Hippocampal formation (tissue), 2 donors: ENCODE results near the gene ADAMTS8.

Source experiments
- DNase-seq, 2 donors: peaks; one replicate each; lab custom pipeline; 2025; lab: John Stamatoyannopoulos, UW

The ADAMTS8 gene

GRCh38 chr11:130418756-130419155, 9.7 kb downstream of the ADAMTS8 start:
- DNase-seq: no peak

DNA sequence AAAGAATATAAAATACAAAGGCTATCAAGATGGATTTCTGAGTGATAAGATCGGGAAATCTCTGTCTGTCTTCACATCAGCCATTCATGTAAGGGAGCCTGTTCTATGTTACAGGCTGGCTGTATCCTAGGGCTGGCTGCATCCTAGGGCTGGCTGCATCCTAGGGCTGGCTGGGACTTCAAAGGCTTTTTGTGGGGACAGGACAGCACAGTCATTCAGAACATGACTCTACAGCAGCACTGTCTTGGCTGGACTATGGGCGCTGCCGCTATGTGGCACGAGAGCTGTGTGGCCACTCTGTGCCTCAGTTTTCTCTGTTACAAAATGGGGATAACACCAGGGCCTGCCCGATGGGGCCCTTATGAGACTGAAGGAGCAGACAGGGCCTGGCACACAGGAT, 10.2 kb downstream of the ADAMTS8 start:
- DNase-seq: peak; percentile 63 to 79

DNA sequence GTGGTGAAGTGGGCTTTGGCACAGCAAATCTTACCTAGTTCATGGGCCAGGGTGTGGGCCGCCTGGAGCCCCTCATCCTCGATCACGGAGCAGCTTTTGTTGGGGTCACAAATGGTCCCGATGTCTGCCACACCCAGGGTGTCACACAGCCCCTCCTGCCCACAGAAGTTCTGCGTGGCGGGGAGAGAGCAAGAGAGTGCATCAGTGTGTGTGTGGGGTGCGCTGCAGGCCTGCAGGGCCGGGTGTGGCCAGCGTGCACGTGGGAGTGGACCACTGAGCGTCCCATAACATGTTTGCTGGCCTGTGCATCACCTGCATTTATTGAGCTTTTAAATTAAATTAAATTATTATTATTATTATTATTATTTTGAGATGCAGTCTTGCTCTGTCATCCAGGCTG, 11.5 kb downstream of the ADAMTS8 start:
- no peak for DNase-seq

DNA sequence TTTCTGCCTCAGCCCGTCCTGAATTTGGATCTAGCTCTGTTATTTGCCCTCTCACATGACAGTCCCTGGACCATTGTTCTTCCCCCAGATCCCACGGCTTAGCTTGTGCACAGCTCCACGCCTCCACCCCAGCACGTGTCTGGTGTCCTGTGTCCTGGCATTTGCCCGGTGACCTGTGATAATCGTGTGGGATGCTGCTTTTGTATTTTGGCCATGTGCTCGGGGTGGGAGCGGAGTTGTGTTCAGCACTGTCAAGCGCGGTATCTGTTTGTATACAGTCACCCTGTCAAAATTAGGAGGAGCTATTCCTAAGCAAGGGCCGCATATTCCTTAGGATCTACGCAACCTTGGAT, 11.9 kb downstream of the ADAMTS8 start:
- DNase-seq: no peak

DNA sequence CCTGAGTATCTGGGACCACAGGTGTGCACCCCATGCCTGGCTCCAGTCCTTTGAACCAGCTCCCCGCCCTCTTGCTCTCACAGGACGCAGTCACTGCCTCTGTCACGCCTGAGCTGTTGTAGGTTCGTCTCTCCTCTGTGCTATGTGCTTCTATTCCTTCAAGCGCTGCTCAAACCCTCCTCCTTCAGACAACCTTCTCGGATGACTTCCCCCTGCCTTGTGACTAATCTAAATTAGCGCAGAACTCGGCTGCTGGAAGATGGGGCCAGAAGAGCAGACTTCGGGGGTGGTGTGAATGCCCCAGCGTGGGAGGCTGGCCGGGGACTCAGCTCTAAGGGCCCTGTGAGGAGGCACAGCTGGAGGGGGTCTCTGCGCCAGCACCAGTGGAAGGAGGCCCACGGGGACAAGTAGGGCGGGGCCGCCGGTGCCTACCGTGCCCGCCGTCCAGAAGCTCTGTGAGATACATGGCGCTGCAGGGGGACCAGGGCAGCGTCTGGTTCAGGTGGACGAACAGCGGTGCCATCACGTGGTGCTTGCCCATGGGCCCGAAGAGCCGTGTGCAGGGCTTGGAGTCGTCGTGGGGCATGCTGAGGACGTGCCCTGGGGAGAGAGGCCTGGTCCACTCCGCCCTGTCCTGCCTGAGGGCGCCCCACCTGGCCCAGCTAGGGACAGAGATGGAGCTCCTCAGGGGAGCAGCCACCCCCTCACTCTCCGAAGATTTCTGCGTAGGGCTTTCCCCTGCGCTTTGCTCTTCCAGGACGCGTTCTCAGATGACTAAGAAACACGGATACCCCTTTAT, 12.5 kb downstream of the ADAMTS8 start:
- DNase-seq: no peak

DNA sequence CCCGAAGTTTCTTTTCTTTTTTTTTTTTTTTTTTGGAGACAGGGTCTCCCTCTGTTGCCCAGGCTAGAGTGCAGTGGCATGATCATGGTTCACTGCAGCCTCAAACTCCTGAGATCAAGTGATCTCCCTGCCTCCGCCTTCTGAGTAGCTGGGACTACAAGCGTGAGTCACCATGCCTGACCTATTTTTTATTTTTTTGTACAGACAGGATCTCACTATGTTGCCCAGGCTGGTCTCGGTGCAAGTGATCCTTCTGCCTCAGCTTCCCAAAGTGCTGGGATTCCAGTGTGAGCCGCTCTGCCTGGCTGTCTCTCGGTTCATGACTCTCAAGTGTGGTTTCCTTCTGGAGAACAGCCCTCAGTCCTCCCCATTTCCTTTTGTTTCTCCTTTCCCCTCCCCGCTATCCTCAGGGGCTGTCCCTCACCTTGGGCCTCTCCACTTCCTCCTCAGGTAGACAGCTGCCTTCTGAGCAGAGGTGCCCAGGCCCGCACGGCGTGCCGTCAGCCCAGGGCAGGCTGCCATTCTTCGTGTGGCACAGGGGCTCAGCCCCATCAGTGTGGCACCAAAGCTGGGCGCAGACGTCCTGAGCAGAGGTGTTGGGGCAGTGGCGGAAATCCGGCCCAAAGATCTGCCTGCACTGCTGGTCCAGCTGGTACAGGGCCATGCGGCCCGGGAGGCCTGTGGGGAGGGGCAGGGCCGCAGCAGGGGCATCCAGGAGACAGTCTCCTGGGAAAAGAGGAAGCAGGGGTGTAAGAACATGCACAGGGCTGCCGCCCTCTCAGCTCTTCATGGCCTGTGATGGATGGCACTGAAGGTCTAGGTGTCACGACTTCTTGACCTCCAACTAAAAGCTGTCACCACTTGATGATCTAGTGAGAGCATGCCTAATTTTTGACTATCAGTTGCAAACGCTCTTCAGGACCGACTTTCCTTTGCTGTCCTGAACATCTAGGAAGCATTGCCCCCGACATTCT, 14.0 kb downstream of the ADAMTS8 start:
- DNase-seq: no peak

GRCh38 chr11:130413405-130414106, 14.9 kb downstream of the ADAMTS8 start:
- DNase-seq: no peak

- DNase-seq: no peak
Observed at GRCh38 chr11:130411223-130411622, 17.2 kb downstream of the ADAMTS8 start.

- no peak for DNase-seq
Observed at GRCh38 chr11:130409594-130410388, 18.6 kb downstream of the ADAMTS8 start.

DNA sequence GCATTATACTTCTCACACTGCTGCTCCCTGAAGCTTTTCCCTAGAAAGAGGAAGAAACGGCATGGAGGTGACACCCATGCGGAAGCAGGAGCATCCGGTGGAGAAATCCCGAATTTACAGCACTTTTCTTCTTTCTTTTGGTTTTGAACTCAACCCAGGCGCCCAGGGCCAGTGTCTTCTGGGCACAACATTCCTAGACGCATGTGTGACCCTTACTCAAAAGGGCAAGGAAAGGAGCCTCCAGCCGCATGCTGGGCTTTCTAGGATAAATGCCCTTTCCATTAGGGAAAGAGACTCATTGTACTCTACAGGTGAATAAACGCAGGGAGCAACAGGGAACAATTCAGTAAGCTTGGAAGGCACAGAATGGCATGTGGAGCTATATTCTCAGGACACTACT, 19.5 kb downstream of the ADAMTS8 start:
- DNase-seq: no peak

DNA sequence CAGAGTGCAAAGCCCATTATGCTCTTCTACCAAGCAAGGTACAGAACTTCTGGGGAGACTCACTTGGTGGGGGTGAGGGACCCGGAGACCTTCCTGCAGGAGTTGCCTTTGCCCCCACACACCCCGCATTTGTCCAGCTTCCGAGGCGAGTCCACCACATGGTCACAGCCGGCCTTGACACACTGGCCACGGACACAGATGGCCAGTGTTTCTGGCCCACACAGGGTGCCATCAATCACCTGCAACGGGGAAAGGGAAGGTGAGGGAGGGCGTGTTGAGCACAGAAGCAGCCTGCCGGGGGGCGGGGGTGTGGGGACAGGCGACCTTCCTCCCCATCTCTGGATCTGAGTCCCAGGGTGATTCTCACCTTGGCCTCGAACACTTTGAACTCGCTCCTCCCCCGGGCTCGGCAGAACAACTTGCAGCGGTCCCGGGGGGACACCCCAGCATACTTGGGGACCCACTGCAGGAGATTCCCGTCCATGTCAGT, 20.0 kb downstream of the ADAMTS8 start:
- DNase-seq: no peak

DNA sequence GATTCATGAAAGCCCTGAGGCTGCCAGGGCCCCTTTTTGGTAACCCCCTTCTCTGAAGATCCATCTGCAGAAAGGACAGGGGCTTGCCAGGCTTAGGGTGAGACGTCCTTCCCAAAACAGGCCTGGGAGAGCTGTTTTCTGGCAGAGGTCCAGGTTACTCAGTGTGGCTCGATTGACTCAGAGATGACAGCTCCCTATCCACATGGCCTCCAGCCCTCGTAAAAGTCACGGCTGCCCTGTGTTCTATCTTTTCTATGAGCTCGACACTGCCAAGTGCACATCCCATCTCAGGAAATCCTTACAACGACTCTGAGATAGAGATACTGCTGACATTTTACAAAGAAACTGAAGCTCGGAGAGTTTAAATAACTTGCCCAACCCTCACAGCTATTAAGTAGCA, 20.4 kb downstream of the ADAMTS8 start:
- no peak for DNase-seq

DNA sequence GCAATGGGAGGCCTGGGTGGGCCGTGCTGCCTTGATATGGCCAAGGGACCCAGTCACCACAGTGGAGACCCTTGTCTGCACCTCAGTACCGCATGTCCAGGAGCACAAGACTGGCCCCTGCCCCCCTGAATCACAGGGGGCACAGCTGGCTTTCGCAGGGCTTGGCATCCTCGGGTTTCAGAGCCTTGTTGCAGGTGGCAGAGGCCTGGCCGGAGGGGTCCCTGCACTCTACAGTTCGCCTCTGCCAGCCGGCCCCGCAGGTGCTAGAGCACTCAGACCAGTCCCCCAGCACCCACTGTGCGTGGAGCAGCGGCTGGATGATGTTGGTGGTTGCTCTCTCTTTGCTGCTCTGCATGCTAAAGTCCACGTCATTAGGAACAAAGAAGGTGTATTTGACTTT, 23.0 kb downstream of the ADAMTS8 start:
- no peak for DNase-seq

GRCh38 chr11:130404727-130405126, 23.7 kb downstream of the ADAMTS8 start:
- no peak for DNase-seq

GRCh38 chr11:130403967-130404366, 24.4 kb downstream of the ADAMTS8 start:
- no peak for DNase-seq

DNA sequence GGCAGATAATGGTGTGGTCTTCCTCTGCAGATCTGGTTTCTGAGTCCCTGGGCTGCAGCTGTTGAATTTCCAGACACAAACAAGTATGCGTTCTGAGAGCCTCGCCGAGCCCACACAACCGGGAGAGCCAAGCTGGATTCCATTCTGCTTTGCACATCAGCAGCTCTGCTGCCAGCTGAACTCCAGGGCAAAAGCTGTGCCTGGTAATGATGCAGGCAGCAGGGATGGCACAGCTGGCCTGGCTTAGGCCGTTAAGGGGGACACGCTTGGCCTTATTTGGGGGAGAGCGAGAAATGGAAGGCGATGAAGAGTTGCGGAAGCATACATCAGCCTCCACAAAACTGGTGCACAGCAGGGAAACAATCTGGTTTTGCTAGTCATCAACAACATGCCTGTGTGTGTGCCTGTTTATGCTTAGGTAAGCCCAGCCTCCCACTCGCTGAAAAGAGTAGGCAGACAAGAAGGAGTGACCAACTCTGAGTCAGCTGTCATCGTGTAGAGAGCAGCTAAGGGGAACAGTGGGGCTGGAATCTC, 25.1 kb downstream of the ADAMTS8 start:
- peak; percentile 49 to 58 for DNase-seq

DNA sequence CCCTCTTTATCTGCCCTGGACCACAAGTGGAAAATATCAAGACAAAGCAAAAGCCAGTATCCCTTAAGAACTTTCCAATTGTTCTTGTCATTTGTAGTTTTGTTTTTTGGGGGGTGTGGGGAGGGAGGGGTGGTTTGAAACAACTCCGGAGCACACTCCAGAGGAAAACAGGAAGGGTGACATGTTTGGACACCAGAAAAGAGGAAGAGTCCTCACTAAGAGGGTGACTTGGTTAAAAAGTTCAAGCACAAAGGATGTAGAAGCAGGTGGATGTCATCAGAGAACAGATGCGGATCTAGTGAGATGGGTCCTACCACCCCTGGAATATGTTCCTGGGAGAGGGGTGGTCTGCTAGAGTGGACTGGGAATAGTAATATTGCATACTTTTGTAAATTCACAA, 25.8 kb downstream of the ADAMTS8 start:
- DNase-seq: no peak

- DNase-seq: no peak
Observed at GRCh38 chr11:130400781-130401483, 27.5 kb downstream of the ADAMTS8 start.

- no peak for DNase-seq
Observed at GRCh38 chr11:130399196-130399595, 29.2 kb downstream of the ADAMTS8 start.

GRCh38 chr11:130397780-130398179, 30.6 kb downstream of the ADAMTS8 start:
- no peak for DNase-seq
